Glutamatergic neuron (in vitro differentiated cells): ENCODE results near the gene AQP11. TPM values are rescaled to one million over a fixed set of nuclear protein-coding genes. Genes with fewer than 3 reads are reported as not detected.

Experiments
- DNase-seq: peaks from one replicate; pipeline ENCODE4 v3.0.0; 2022
- H3K27ac Mint-ChIP-seq: one replicate; pipeline ENCODE4 v1.8.0; 2020; ENCODE audit warnings: mild to moderate bottlenecking, mixed read lengths, inconsistent platforms; ENCODE audit not compliant: unreplicated experiment
- H3K27me3 Mint-ChIP-seq: one replicate; pipeline ENCODE4 v1.8.0; 2020; ENCODE audit warnings: mild to moderate bottlenecking, moderate library complexity, mixed read lengths, inconsistent platforms; ENCODE audit not compliant: unreplicated experiment
- H3K36me3 Mint-ChIP-seq: one replicate; pipeline ENCODE4 v1.8.0; 2020; ENCODE audit warnings: mild to moderate bottlenecking, mixed read lengths, inconsistent platforms; ENCODE audit not compliant: unreplicated experiment
- H3K4me1 Mint-ChIP-seq: one replicate; pipeline ENCODE4 v1.8.0; 2020; ENCODE audit warnings: mild to moderate bottlenecking, low read depth, mixed read lengths, inconsistent platforms; ENCODE audit not compliant: unreplicated experiment
- H3K4me3 Mint-ChIP-seq: one replicate; pipeline ENCODE4 v1.8.0; 2020; ENCODE audit warnings: mild to moderate bottlenecking, mixed read lengths, inconsistent platforms; ENCODE audit not compliant: unreplicated experiment
- H3K9me3 Mint-ChIP-seq: one replicate; pipeline ENCODE4 v1.8.0; 2020; ENCODE audit warnings: mild to moderate bottlenecking, moderate library complexity, mixed read lengths, inconsistent platforms; ENCODE audit not compliant: unreplicated experiment
- CTCF ChIP-seq: fragments of 200-600 bp; sonication (generic); IDR thresholded peaks from one replicate; pipeline ENCODE4 v1.5.0; 2021; ENCODE audit not compliant: partially characterized antibody, unreplicated experiment
- total RNA-seq: library from RNA; stranded (reverse); fragmentation: NEBNext Ultra II Directional; extraction: Animal tissue kit (Norgen Biotek cat#: 25700); gene quantifications from one replicate; pipeline ENCODE4 v1.2.1, GENCODE V29; 2021; ENCODE audit not compliant: unreplicated experiment

Gene AQP11
- total RNA-seq, 1 donor from 2014 or later: 2.0 TPM

- Mint-ChIP-seq H3K4me1 (no peaks in the 10 kb centered on the region), H3K36me3 (no peaks in the 10 kb centered on the region), H3K27me3 (no peaks in the 10 kb centered on the region), H3K9me3 (no peaks in the 10 kb centered on the region), H3K4me3 (no peak overlapping the region), H3K27ac (no peak overlapping the region)
- DNase-seq: no peak
- TF ChIP-seq CTCF: no peak
Measured at GRCh38 chr11:77647654-77648305, 58.0 kb downstream of the AQP11 start.

- H3K9me3 Mint-ChIP-seq: no peaks in the 10 kb centered on the region
- no peaks in the 10 kb centered on the region for H3K27me3 Mint-ChIP-seq
- DNase-seq: no peak
- TF ChIP-seq CTCF: no peak
- no peak overlapping the region for H3K27ac Mint-ChIP-seq
- no peak overlapping the region for H3K4me3 Mint-ChIP-seq
- no peaks in the 10 kb centered on the region for H3K36me3 Mint-ChIP-seq
- no peaks in the 10 kb centered on the region for H3K4me1 Mint-ChIP-seq
Measured at GRCh38 chr11:77650123-77650522, 60.4 kb downstream of the AQP11 start.

- H3K27ac Mint-ChIP-seq: no peak overlapping the region
- DNase-seq: no peak
- H3K4me1 Mint-ChIP-seq: no peaks in the 10 kb centered on the region
- TF ChIP-seq CTCF: no peak
- no peaks in the 10 kb centered on the region for H3K9me3 Mint-ChIP-seq
- H3K36me3 Mint-ChIP-seq: no peaks in the 10 kb centered on the region
- H3K4me3 Mint-ChIP-seq: no peak overlapping the region
- no peaks in the 10 kb centered on the region for H3K27me3 Mint-ChIP-seq
Measured at GRCh38 chr11:77654770-77655434, 65.1 kb downstream of the AQP11 start.

- no peak for TF ChIP-seq CTCF
- no peak overlapping the region for H3K4me3 Mint-ChIP-seq
- H3K4me1 Mint-ChIP-seq: no peaks in the 10 kb centered on the region
- H3K27ac Mint-ChIP-seq: no peak overlapping the region
- no peaks in the 10 kb centered on the region for H3K27me3 Mint-ChIP-seq
- DNase-seq: no peak
- H3K9me3 Mint-ChIP-seq: no peaks in the 10 kb centered on the region
- H3K36me3 Mint-ChIP-seq: no peaks in the 10 kb centered on the region
Measured at GRCh38 chr11:77656362-77656761, 66.6 kb downstream of the AQP11 start.
